ENCODE measurements around the gene KCNJ9.

Gene KCNJ9

GRCh38 chr1:160139840-160140239 is 58.5 kb downstream of the KCNJ9 start:
- no peaks in the 10 kb centered on the region for H4K20me1 ChIP-seq (ENCODE audit: insufficient read depth, low read length)
- H3K9ac ChIP-seq (ENCODE audit: low read depth, low read length), result no peak overlapping the region
- peaks cover 35% of the 10 kb centered on the region for H3K27me3 ChIP-seq (ENCODE audit: insufficient read depth, low read length, poor library complexity)
- H3K4me2 ChIP-seq (ENCODE audit: insufficient read depth, low read length), result no peak overlapping the region
- no peaks in the 10 kb centered on the region for H3K36me3 ChIP-seq (ENCODE audit: insufficient read depth, low read length)
- H3K4me1 ChIP-seq (ENCODE audit: insufficient read depth, low read length), result no peaks in the 10 kb centered on the region
- TF ChIP-seq EZH2 (IDR thresholded peaks at IDR 0.05; ENCODE audit: borderline replicate concordance, low read depth, low read length, severe bottlenecking), result no peak
- TF ChIP-seq CTCF (IDR thresholded peaks at IDR 0.05; ENCODE audit: borderline replicate concordance, extremely low read depth, low read length, poor library complexity, severe bottlenecking), result no peak
- no peak overlapping the region for H3K4me3 ChIP-seq (ENCODE audit: low read depth in 1 of 2, low read length in 2 of 2)
- ATAC-seq (ENCODE audit: insufficient read depth, low read depth) (no peak), DNase-seq (no peak)
- H3K9me3 ChIP-seq (ENCODE audit: insufficient read depth, low read length, severe bottlenecking), result no peaks in the 10 kb centered on the region
- H3K27ac ChIP-seq (ENCODE audit: low read length), result no peak overlapping the region
- no peak overlapping the region for H2AFZ ChIP-seq (ENCODE audit: low read depth, low read length)
- H3K79me2 ChIP-seq (ENCODE audit: insufficient read depth, low read length), result no peaks in the 10 kb centered on the region

All from DND-41 (cell line).